ENCODE results near the gene ADAP1.

Gene ADAP1

GRCh38 chr7:916291-916941 is 38.1 kb downstream of the ADAP1 start:
- no peak overlapping the region for H3K4me3 ChIP-seq (ENCODE audit: low read depth, low read length)
- no peak for TF ChIP-seq CTCF (IDR thresholded peaks at IDR 0.05; ENCODE audit: control insufficient read depth, extremely low read depth, insufficient read depth)
- no peak for DNase-seq (ENCODE audit: low read depth)

GRCh38 chr7:915291-916218 is 38.9 kb downstream of the ADAP1 start:
- DNase-seq (ENCODE audit: low read depth) = no peak
- H3K4me3 ChIP-seq (ENCODE audit: low read depth, low read length) = no peak overlapping the region
- TF ChIP-seq CTCF (IDR thresholded peaks at IDR 0.05; ENCODE audit: control insufficient read depth, extremely low read depth, insufficient read depth) = no peak

GRCh38 chr7:914521-915194 is 39.8 kb downstream of the ADAP1 start:
- no peak for DNase-seq (ENCODE audit: low read depth)
- TF ChIP-seq CTCF (IDR thresholded peaks at IDR 0.05; ENCODE audit: control insufficient read depth, extremely low read depth, insufficient read depth) = no peak
- H3K4me3 ChIP-seq (ENCODE audit: low read depth, low read length) = no peak overlapping the region

- no peak for TF ChIP-seq CTCF (IDR thresholded peaks at IDR 0.05; ENCODE audit: control insufficient read depth, extremely low read depth, insufficient read depth)
- DNase-seq (ENCODE audit: low read depth) = no peak
- H3K4me3 ChIP-seq (ENCODE audit: low read depth, low read length) = no peak overlapping the region
Observed at GRCh38 chr7:913736-914520, 40.6 kb downstream of the ADAP1 start.

- no peak for TF ChIP-seq CTCF (IDR thresholded peaks at IDR 0.05; ENCODE audit: control insufficient read depth, extremely low read depth, insufficient read depth)
- no peak overlapping the region for H3K4me3 ChIP-seq (ENCODE audit: low read depth, low read length)
- DNase-seq (ENCODE audit: low read depth) = no peak
Observed at GRCh38 chr7:911791-912480, 42.5 kb downstream of the ADAP1 start.

GRCh38 chr7:910931-911431 is 43.5 kb downstream of the ADAP1 start:
- no peak for DNase-seq (ENCODE audit: low read depth)
- TF ChIP-seq CTCF (IDR thresholded peaks at IDR 0.05; ENCODE audit: control insufficient read depth, extremely low read depth, insufficient read depth) = no peak
- no peak overlapping the region for H3K4me3 ChIP-seq (ENCODE audit: low read depth, low read length)
